COLO668 (cell line): ENCODE results near the gene ADD3.
"Not testable (repeated sequence)": the region's sequence is repeated elsewhere in the genome, so short reads cannot be mapped to it uniquely, and the experiment has no call there.

Source experiments
- DNase-seq: peaks from one replicate; lab custom pipeline; 2025; ENCODE audit not compliant: unreplicated experiment; lab: John Stamatoyannopoulos, UW

The ADD3 gene

DNA sequence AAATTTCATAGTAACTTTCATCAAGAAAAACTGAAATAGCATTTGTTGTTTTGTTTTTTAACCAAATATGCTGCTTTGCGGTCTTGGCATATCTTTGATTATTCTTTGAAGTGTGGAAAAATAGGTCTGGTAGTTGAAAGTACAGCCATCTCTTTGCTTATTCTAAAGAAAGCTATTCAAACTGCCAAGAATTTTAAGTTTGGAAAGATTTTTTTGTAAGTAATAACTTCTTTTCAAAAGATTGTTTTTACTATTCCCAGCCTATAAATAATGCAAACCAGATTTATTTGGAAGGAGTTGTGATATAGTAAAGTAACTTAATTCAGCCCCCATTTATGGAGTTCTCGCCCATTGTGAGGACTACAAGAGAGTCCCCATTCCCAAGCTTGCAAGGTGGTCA lies 87.0 kb downstream of the ADD3 start:
- DNase-seq = no peak

DNA sequence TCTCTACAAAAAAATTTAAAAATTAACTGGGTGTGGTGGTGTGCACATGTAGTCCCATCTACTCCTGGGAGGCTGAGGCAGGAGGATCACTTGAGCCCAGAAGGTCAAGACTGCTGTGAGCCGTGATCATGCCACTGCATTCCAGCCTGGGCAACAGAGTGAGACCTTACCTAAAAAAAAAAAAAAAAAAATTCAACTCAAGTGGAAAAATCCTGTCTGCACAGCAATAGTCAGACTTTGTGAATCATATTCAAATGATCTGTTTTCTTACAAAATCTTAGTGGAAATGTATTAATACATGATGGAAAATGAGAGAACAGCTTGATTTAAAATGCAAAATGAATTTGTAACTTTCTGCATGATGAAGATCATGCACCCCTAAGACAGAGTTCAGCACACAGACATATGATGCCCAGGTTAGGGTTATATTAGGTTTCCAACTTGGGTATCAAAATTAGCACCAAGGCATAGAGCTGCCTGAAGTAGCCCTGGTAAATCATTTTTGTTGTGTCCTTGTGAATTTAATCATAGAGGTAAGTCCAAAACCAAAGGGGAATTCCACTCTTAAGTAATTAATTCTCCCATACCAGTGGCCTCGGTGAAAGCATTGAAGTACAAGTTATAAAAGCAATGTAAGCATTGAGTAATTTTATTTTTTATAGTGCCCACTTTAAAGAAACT lies 93.8 kb downstream of the ADD3 start:
- DNase-seq = no peak

GRCh38 chr10:110103921-110104461 lies 96.2 kb downstream of the ADD3 start:
- no peak for DNase-seq

GRCh38 chr10:110105873-110106272 lies 98.1 kb downstream of the ADD3 start:
- no peak for DNase-seq

DNA sequence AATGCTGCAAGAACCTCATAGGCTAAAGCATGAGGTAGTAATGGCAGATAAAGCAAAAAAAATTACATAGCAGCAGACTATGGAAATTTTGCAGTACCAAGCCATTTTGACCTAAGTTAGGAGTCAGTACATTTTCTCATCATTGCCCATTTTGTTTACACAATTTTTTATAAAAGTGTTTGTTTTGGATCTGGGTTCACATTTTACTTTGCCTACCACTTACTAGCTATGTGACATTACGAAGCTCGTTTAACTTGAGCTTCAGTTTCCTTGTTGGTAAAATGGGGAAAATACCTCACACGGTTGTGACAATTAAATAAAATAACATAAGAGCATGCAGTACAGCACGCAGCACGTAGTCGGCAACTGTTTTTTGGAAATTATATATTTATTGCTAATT lies 99.6 kb downstream of the ADD3 start:
- no peak for DNase-seq

- DNase-seq = no peak
Measured at GRCh38 chr10:110107887-110108286, 100.1 kb downstream of the ADD3 start.

- no peak for DNase-seq
Measured at GRCh38 chr10:110109511-110109910, 101.7 kb downstream of the ADD3 start.

DNA sequence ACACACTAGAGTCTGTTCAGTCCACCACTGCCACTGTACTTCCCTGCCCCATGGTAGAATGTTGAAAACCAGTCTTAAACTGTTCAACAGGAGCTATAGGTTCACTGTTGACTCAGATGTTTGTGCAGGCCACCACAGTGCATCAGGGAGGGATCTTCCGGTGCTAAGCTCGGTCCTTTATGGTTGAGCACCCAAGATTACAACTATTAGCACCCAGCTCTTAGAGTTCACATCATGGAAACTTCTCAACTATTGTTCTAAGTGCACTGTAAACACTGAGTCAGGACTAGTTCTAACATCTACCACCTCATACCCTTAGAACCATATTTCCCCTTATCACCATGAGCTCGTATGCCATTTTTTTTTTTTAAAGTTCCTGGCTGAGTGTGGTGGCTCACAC lies 102.6 kb downstream of the ADD3 start:
- DNase-seq = no peak

GRCh38 chr10:110113670-110114337 lies 106.0 kb downstream of the ADD3 start:
- no peak for DNase-seq

DNA sequence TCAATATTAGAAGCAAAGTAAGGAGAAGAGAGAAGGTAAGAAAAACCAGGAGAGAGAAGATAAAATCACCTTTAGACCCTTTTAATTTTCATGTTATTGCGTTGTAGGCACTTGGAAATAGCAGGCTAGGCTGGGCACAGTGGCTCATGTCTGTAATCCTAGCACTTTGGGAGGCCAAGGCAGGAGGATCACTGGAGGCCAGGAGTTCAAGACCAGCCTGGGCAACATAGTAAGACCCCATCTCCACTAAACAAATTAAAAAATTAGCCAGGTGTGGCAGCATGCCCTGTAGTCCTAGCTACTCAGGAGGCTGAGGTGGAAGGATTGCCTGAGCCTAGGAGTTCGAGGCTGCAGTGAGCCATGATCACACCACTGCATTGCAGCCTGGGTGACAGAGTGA lies 106.9 kb downstream of the ADD3 start:
- DNase-seq = not testable (repeated sequence)

DNA sequence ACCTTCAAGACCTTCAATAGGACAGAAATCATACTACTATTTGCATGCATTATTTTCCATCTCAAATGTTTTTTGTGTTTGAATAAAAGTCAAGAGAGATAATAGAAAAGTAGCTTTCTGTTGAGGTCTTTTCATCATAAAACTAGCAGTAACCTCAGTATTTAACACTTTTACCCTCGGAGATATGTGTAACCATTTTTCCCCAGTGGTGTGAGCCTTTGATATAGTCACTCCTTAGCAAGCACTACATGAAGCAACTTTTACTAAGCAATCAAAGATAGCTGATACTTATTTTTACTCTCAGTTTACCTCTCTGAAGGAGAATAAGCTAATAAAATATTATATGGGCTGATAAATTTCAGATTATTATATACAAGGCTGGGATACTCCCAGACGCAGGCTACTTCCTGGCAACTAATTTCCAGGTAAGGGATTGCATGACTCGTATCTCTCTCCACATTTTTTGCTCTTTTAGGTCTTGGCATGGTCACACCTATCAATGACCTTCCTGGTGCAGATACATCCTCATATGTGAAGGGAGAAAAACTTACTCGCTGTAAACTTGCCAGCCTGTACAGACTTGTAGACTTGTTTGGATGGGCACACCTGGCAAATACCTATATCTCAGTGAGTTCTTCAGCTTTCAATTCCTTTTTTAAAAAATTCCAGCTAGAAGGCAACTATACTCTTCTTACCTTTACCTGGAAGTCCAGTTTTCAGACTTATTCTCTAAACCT lies 108.2 kb downstream of the ADD3 start:
- DNase-seq = no peak

DNA sequence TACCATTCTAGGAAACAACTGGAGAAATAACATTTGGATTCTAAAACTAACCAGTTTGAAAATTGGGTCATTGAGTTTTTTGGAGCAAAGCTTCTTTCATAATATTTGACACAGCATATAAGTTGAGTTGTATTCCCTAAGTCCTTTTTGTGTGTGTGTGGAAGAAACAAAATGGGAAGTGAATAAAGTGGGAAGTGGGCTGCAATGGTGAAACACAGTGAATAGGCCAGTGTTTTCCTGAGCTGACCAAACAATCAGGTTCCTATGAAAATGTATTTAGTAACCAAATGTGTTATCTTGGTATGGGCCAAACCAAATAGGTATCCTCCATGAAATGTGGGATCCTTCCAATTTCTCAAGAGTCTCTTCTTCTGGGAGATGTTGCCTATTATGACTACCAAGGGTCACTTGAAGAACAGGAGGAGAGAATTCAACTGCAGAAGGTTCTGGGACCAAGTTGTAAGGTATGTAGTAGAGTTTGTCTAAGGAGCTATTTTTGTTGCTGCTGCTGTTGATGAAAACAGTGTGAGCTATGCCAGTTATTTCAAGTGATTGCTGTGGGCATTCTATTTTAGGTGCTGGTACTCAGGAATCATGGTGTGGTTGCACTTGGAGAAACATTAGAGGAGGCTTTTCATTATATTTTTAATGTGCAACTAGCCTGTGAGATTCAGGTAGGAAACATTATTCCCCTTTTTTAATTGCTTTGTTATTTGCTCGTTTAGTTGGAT lies 111.3 kb downstream of the ADD3 start:
- DNase-seq = no peak

DNA sequence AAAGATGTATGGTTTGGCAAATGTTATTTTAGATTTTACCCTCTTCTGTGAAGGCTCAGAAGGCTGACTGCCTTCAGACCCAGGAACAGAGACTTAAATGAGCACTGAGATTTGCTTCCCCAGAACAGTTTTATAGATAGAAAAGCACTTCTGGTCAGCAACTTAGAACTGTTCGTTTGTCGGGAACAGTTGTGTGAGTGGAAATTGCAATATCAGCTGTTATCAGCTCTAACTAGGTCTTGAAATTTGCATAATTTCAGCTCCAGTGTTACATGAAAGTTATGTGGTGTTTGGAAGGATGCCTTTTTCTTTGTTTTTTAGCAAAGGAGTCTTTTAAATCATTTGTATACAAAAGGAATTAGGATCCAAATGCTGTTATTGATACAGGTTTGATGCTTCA lies 115.8 kb downstream of the ADD3 start:
- DNase-seq = no peak

DNA sequence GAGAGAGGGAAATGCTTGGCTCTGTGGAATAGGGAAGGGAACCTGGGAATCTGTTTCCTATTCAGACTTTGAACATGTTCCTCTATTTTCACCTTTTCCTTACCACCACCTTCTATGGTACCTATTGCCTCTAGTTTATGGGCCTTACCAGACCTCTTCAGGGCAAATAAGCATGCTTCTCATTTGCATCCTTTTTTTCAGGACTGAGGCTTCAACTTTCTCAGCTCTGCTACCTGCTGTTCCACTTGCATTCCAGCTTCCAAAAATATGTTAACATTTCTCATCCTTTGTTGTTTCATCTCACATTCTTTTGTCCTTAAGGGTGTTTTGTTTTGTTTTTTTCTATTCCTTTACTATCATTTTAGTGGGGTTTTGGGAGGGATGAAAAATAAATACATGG lies 121.7 kb downstream of the ADD3 start:
- DNase-seq = no peak

GRCh38 chr10:110134917-110135316 lies 127.1 kb downstream of the ADD3 start:
- no peak for DNase-seq

- not testable (repeated sequence) for DNase-seq
Measured at GRCh38 chr10:110135836-110136235, 128.1 kb downstream of the ADD3 start.

- no peak for DNase-seq
Measured at GRCh38 chr10:110137142-110137545, 129.4 kb downstream of the ADD3 start.

DNA sequence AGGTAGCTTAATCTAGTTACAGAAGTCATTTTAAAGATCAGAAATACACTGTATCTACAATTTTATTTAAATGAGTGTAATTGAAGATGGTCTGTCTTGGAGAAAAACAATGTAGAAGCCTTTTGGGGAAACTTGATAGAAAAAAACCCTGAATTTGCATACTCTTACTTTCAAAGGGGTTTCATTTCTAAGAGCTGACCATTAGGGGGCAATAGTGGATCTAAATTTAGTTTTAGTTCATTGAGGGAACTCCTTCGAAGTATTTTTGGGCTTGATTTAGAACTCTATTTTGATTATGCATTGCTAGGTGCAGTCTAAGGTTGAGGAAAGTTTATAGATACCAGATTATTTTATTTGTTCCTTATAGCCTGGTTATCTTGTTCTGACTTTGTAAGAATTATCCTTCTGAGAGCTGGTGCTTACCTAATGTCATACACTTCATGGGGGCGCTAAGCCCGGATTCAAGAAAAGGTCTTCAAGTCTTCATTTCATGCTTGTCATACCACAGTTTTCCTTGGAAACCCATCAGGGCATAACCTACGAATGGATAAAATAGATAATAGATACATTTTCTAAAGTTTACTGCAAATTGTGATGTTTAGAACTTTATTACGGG lies 130.5 kb downstream of the ADD3 start:
- DNase-seq = no peak

DNA sequence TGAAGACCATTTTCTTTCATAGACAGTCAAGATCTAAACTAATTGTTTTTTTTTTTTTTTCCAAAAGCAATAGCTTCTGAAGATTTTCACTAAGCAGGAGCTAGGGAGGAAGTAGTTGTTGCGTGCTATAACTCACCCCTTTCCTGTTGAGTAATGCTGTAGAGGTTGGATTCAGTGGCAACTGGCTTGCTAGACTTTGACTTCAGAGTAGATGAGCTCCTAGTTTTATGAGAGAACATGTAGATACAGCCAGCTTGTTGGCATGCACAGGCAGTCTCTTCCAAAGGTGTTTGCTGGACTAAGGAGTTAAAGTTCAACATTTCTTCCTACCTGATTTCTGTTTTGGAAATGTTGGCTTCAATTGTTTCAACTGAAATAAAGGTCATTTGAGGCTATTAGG lies 133.4 kb downstream of the ADD3 start:
- no peak for DNase-seq

DNA sequence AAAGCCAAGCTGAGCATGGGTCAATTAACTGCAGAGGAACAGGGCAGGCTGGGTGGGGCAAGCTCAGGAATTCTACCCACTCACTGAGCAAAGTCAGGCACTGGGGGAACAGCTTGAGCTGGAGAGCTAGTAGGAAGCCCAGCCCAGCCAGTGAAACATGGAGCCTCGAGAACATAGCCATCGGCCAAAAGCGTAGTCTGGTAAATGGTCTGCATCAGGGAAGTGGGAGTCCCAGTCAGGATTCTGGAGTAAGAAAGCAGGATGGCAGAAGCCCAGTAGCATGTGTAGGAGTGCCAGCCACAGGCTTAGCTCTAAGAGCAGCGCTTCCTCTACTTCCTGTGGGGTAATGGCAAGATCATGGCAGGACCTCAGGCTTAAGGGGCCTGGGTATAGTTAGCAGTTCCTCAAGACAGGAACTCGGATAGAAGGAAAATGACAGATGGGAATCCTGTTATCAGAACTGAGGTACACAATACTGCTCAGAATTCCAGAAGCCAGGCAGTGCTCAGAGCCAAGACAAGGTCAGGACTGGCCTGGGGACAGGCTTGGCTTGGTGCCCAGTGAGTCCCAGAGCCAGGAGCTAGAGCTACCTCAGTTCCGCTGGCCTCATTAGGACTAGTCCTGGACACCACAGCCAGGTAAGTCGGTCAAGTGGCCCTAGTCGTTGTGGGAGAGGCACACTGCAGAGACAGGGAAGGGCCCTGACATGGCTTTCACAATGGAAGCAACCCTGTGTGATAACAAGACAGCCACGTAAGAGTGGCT lies 134.3 kb downstream of the ADD3 start:
- no peak for DNase-seq
